GM18519 (cell line): ENCODE data around the gene MED13.
"Not testable (repeated sequence)": the region's sequence is repeated elsewhere in the genome, so short reads cannot be mapped to it uniquely, and the experiment has no call there.

Source experiments
- ATAC-seq: cut with Tn5 transposase; IDR thresholded peaks from one replicate; pipeline ENCODE4 v1.9.1; 2021; ENCODE audit warnings: mild to moderate bottlenecking, moderate library complexity; ENCODE audit not compliant: unreplicated experiment, low FRiP score

Gene MED13

DNA sequence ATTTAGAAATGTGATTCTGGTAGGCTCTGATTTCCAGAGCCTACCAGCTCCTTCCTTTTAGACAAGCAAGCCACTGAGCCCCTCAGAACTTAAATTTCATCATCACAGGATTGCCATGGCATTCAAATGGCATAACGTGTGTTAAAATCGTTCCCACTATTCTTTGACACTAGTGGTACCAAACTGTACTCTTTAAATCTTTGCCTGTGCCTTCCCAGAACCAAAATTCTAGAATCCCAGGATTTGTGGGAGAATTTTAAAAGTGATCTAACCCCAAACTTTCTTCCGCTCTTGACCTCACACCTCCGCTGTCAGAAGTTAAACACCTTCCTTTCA lies 137.0 kb downstream of the MED13 start:
- ATAC-seq, result no peak

DNA sequence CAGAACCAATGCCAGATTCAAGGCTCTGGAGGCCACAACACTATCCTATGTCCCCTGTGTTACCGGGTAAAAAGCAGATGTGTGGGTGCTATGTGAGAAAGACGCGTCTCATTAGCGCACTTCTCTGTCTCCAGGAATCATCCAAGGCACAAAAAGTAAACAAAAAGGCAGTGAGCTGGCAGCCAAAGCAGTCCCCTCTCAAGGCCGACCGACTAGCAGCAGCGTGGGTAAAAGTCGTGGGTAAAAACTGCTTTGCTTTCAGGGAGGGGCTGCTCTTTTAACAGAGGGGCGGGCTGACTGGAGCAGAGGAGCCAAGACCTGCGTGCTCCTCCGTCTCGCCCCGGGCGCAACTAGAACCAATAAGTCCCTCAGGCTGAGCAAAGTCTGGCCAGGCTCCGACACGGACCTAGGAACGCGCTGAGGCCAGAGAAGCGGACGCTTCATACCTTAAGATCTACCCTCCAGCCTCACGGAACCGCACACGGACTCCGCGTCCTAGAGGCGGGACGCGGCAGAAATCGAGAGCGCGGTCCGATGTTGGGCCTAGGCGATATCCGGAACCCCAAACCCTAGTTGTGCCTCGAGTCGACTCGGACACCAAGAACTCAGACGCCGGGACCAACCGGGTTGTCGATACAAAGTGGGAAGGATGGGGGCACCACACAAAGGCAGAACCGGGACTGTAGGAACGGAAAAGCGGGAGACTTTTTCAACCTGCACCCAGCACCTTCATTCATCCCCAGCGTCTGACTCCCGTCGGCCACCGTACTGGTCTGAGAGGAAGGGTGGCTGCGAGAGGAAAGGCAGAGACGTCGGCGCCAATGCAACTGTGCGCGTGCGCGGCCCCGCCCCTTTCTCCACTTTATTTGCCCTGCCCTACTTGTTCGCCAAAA lies 137.6 kb downstream of the MED13 start, which contains the start of gene INTS2:
Gene INTS2, minus strand, starts transcription at position 775 of the 893 bp plus-strand sequence. CDS start 1,338 bp downstream, outside the sequence.
- no peak for ATAC-seq

DNA sequence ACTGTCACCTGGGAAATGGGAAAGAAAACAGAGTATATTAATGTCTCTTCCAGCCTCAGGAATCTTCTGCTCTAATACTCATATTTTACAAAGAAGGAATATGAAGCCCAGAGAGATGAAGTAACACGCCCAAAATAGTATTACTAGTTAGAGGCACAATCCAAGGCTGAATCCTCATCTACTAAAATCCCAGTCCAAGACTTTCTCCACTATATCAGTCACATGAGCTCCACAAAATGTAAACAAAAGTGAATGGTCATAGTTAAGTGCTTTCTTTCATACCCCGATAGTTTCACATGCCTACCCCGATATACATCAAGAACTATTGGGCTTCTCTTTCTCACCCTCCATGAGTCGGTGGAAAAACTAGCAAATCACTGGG lies 138.3 kb downstream of the MED13 start:
- no peak for ATAC-seq

DNA sequence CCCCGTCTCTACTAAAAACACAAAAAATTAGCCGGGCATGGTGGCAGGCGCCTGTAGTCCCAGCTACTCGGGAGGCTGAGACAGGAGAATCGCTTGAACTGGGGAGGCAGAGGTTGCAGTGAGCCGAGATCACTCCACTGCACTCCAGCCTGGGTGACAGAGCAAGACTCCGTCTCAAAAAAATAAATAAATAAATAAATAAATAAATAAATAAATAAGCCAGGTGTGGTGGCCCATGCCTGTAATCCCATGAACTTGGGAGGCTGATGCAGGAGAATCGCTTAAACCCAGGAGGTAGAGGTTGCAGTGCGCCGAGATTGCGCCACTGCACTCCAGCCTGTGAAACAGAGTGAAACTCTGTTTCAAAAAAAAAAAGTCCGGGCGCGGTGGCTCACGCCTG lies 149.9 kb downstream of the MED13 start:
- not testable (repeated sequence) for ATAC-seq

DNA sequence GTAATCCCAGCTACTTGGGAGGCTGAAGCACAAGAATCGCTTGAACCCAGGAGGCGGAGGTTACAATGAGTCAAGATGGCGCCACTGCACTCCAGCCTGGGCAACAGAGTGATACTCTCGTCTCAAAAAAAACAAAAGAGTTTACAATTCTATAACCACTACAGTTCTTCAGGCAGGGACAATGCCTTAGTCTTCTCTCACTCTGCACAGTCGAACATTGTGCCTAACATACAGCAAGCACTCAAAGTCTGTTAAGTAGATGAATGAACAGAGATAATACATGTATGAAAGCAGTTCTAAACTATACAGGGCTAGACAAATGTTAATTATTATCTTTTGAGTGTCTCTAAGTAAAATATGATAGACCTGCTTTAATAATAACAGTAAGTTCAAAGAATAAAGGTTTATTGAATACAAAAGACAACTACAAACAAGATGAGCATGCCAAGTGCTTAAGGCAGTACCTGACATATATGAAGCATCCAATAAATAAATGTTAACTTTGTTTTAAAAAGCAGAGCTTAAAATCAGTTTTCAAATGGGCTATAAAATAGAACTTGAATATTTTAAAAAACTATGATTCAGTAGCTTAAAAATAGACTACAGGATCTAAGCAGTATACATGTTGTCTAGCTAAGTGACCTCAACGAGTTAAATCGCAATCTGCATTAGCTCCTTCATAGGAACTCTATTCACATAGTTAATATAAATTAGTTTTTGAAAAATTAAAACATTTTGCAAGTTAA lies 156.6 kb downstream of the MED13 start:
- ATAC-seq, result no peak

DNA sequence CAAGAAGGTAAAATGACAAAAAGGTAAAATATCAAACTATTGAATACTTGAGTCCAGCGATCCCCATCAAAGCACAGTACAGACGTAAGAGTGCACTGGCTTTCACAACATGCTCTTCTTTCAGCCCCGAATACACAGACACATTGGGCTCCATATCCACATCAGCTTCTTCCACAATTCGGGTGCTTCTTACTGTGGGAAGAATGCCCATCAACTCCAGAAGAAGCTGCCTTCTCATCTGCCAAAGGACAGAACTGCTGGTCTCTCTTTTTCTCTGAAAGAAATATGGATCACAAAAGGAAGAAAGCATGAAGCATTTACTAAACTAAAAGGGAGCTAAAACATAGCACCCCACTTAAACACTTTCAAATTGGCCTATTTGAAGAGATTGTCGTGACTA lies 157.7 kb downstream of the MED13 start:
- ATAC-seq, result no peak

DNA sequence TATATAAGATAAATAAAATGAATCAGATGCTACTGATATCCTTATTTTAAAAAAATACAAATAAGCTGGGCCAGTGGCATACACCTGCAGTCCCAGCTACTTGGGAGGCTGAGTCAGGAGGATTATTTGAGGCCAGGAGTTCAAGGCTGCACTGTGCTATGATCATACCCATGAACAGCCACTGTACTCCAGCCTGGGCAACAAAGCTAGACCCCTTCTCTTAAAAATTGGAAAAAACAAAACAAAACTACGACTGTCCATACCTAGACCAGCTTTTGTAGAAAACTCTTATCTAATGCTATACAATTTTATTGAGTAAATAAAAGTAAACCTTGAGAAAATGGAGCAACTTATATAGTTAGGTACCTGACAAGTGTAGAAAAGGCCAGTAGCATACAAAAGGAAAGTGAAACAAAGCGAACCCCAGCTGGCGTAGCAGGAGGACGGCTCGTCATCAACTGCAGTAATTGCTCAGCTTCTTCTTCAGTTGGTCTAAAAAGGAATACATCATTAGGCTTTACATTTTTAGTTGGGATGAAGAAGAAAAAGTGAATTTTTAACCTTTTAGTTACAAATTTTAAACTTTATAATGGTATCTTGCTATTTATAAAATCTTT lies 160.9 kb downstream of the MED13 start:
- ATAC-seq, result no peak

DNA sequence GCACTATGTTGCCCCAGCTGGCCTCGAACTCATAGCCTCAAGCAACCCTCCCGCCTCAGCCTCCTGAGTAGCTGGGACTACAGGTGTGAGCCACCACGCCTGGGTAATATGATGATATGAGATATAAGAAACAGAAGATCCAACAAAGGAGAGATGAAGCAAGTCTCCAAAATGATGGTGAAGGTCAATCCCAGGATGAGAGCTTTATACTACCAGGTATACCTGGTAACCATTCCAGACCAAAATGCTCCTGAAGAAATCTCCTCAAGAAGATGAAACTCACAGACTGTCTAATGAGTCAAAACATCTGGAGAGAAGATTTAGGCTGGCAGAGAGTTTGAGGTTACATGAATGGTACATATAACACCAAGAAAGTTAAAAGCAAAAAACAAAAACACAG lies 161.8 kb downstream of the MED13 start:
- no peak for ATAC-seq

DNA sequence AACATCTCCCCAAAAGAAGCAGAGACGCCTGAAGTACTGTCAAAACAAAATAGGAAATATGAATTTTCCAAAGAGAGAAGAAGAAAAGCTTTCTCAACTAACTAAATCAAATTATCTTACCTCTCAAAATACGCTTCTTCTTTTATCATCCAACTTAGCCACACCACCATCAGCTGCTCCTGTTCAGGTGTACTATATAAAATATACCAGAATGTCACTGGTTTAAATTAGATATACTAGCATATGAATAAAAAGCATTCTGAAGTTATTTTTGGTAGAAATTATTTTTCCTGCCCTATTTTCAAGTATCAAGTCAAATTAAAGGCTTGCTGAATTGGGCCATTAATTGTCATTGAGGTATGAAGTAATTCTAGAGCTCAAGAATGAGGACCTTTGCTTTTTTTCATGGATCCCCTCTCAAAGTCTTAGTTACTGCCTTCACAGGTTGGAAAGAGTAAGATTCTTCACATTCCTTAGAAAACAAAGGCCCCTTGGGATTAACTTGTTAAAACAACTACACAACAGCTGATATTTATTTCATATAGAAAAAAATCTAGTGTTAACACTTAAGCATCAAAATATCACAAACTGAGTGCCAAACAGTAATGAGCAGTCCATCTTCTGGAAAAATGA lies 167.4 kb downstream of the MED13 start:
- ATAC-seq, result no peak

DNA sequence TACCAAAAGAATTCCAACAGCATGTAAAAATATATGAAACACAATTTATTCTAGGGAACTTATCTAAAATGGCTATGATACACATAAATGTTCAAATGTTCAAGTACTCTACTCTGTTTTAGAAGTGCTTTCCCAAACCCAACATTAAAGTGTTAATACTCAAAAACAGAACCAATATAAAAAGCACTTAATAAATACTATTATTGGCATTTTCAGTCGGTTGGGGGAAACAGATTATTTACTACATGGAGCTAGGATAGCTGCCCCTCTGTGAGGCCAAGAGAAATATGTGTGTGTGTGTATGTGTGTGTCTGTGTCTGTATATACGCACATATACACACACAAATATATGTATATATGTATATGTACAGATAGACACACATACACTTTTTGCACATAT lies 169.7 kb downstream of the MED13 start:
- ATAC-seq, result no peak

DNA sequence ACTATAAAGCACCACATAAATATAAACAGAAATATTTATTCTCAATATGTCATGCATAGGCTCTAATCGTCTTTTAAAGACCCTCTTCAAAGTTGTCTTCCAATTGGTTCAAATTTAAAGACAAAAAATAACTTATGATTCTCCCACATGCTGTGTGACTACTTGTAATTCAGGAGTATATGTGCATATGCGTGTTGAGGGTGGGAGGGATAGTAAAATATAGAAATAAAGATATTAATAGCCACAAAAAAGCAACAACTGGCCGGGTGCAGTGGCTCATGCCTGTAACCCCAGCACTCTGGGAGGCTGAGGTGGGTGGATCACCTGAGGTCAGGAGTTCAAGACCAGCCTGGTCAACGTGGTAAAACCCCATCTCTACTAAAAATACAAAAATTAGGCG lies 170.8 kb downstream of the MED13 start:
- not testable (repeated sequence) for ATAC-seq
